ENCODE data around the gene GABBR2. TPM values are rescaled to one million over a fixed set of nuclear protein-coding genes. Genes with fewer than 3 reads are reported as not detected.
A peak's percentile ranks its signal among the peaks of the same experiment; 100 is the strongest.

GABBR2 gene
- total RNA-seq, 1 donor from 2014 or later: not detected

GRCh38 chr9:98370300-98370975 is 338.3 kb downstream of the GABBR2 start:
- DNase-seq (ENCODE audit: low read depth): no peak

GRCh38 chr9:98369896-98370295 is 338.8 kb downstream of the GABBR2 start:
- DNase-seq (ENCODE audit: low read depth): no peak

GRCh38 chr9:98369471-98369870 is 339.3 kb downstream of the GABBR2 start:
- no peak for DNase-seq (ENCODE audit: low read depth)

- DNase-seq (ENCODE audit: low read depth): no peak
Observed at GRCh38 chr9:98369066-98369425, 339.7 kb downstream of the GABBR2 start.

- DNase-seq (ENCODE audit: low read depth): no peak
Observed at GRCh38 chr9:98368366-98369065, 340.2 kb downstream of the GABBR2 start.

GRCh38 chr9:98367923-98368322 is 340.8 kb downstream of the GABBR2 start:
- no peak for DNase-seq (ENCODE audit: low read depth)

GRCh38 chr9:98367371-98367900 is 341.3 kb downstream of the GABBR2 start:
- DNase-seq (ENCODE audit: low read depth): no peak

GRCh38 chr9:98365781-98366180 is 343.0 kb downstream of the GABBR2 start:
- no peak for DNase-seq (ENCODE audit: low read depth)

- peak; percentile 9 for DNase-seq (ENCODE audit: low read depth)
Observed at GRCh38 chr9:98365227-98365669, 343.5 kb downstream of the GABBR2 start.

GRCh38 chr9:98364086-98364485 is 344.6 kb downstream of the GABBR2 start:
- no peak for DNase-seq (ENCODE audit: low read depth)

- DNase-seq (ENCODE audit: low read depth): no peak
Observed at GRCh38 chr9:98363644-98364043, 345.1 kb downstream of the GABBR2 start.

GRCh38 chr9:98362624-98363252 is 346.0 kb downstream of the GABBR2 start:
- DNase-seq (ENCODE audit: low read depth): no peak

GRCh38 chr9:98361645-98362044 is 347.1 kb downstream of the GABBR2 start:
- DNase-seq (ENCODE audit: low read depth): no peak

- no peak for DNase-seq (ENCODE audit: low read depth)
Observed at GRCh38 chr9:98360176-98360708, 348.5 kb downstream of the GABBR2 start.

- no peak for DNase-seq (ENCODE audit: low read depth)
Observed at GRCh38 chr9:98359569-98359968, 349.2 kb downstream of the GABBR2 start.

- DNase-seq (ENCODE audit: low read depth): peak; percentile 85
Observed at GRCh38 chr9:98357921-98358535, 350.7 kb downstream of the GABBR2 start.

- DNase-seq (ENCODE audit: low read depth): no peak
Observed at GRCh38 chr9:98356953-98357690, 351.6 kb downstream of the GABBR2 start.

GRCh38 chr9:98356326-98356725 is 352.4 kb downstream of the GABBR2 start:
- no peak for DNase-seq (ENCODE audit: low read depth)

- DNase-seq (ENCODE audit: low read depth): no peak
Observed at GRCh38 chr9:98351370-98351769, 357.4 kb downstream of the GABBR2 start.

GRCh38 chr9:98347642-98348041 is 361.1 kb downstream of the GABBR2 start:
- DNase-seq (ENCODE audit: low read depth): no peak

- no peak for DNase-seq (ENCODE audit: low read depth)
Observed at GRCh38 chr9:98345011-98345410, 363.7 kb downstream of the GABBR2 start.

Measured in renal cortical epithelial cell (primary cell).